Hematopoietic multipotent progenitor cell (in vitro differentiated cells): Measurements from ENCODE around the gene ARHGAP31. TPM values are rescaled to one million over a fixed set of nuclear protein-coding genes. Genes with fewer than 3 reads are reported as not detected.

Source experiments
- DNase-seq, 3 donors: peaks; one replicate each; pipeline ENCODE4 v3.0.0-alpha.2; 2011 to 2015; ENCODE audit warnings: low read depth in 2 of 3, low spot score in 2 of 3
- total RNA-seq: library from RNA; depleted of rRNA; stranded (reverse); fragments of >200 nt; gene quantifications from one replicate; pipeline ENCODE4 v1.2.3, GENCODE V29; 2012

The ARHGAP31 gene
- total RNA-seq, 1 donor, result 2.4 TPM

- DNase-seq, result no peak
Measured at GRCh38 chr3:119375106-119375505, 80.9 kb downstream of the ARHGAP31 start.

GRCh38 chr3:119375510-119375909 is 81.3 kb downstream of the ARHGAP31 start:
- no peak for DNase-seq

- no peak for DNase-seq
Measured at GRCh38 chr3:119376758-119377157, 82.6 kb downstream of the ARHGAP31 start.

GRCh38 chr3:119378259-119378803 is 84.1 kb downstream of the ARHGAP31 start:
- no peak for DNase-seq

- DNase-seq, result no peak
Measured at GRCh38 chr3:119380697-119381096, 86.5 kb downstream of the ARHGAP31 start.

GRCh38 chr3:119382134-119382533 is 88.0 kb downstream of the ARHGAP31 start:
- DNase-seq, result no peak

GRCh38 chr3:119388577-119388976 is 94.4 kb downstream of the ARHGAP31 start:
- no peak for DNase-seq

- no peak for DNase-seq
Measured at GRCh38 chr3:119395923-119396358, 101.8 kb downstream of the ARHGAP31 start.

GRCh38 chr3:119396870-119397269 is 102.7 kb downstream of the ARHGAP31 start:
- no peak for DNase-seq

GRCh38 chr3:119400466-119400865 is 106.3 kb downstream of the ARHGAP31 start:
- no peak for DNase-seq

- no peak for DNase-seq
Measured at GRCh38 chr3:119401069-119401468, 106.9 kb downstream of the ARHGAP31 start.

GRCh38 chr3:119401503-119402440 is 107.6 kb downstream of the ARHGAP31 start:
- DNase-seq, result no peak

- no peak for DNase-seq
Measured at GRCh38 chr3:119402791-119403190, 108.6 kb downstream of the ARHGAP31 start.

- DNase-seq, result no peak
Measured at GRCh38 chr3:119403201-119403600, 109.0 kb downstream of the ARHGAP31 start.

GRCh38 chr3:119405315-119405714 is 111.1 kb downstream of the ARHGAP31 start:
- DNase-seq, result no peak

- DNase-seq, result no peak
Measured at GRCh38 chr3:119408243-119408950, 114.2 kb downstream of the ARHGAP31 start.

GRCh38 chr3:119409844-119410243 is 115.7 kb downstream of the ARHGAP31 start:
- no peak for DNase-seq

GRCh38 chr3:119413603-119414280 is 119.6 kb downstream of the ARHGAP31 start:
- DNase-seq, result no peak

GRCh38 chr3:119416873-119417272 is 122.7 kb downstream of the ARHGAP31 start:
- DNase-seq, result no peak

- no peak for DNase-seq
Measured at GRCh38 chr3:119417771-119418512, 123.8 kb downstream of the ARHGAP31 start.
